Effector memory CD4-positive, alpha-beta T cell (primary cell): ENCODE results near the gene TNK2.
"Not testable (repeated sequence)": the region's sequence is repeated elsewhere in the genome, so short reads cannot be mapped to it uniquely, and the experiment has no call there.

Experiments
- DNase-seq, 3 donors: peaks; one replicate each; pipeline ENCODE4 v3.0.0-alpha.2; 2020
- H3K27ac ChIP-seq: 2 replicates; pipeline ENCODE4 v1.7.0; 2013; ENCODE audit warnings: mild to moderate bottlenecking, low read length, moderate library complexity; ENCODE audit not compliant: insufficient read depth, poor library complexity, severe bottlenecking
- H3K27me3 ChIP-seq: replicated peaks from 2 replicates; pipeline ENCODE4 v1.7.0; 2013; ENCODE audit warnings: mild to moderate bottlenecking, low read length; ENCODE audit not compliant: insufficient read depth, control insufficient read depth, poor library complexity, severe bottlenecking
- H3K36me3 ChIP-seq: 2 replicates; pipeline ENCODE4 v1.7.0; 2013; ENCODE audit warnings: mild to moderate bottlenecking, low read length, moderate library complexity; ENCODE audit not compliant: control insufficient read depth, insufficient read depth
- H3K4me1 ChIP-seq: 2 replicates; pipeline ENCODE4 v1.7.0; 2013; ENCODE audit warnings: low read length, mild to moderate bottlenecking; ENCODE audit not compliant: control insufficient read depth, insufficient read depth, poor library complexity, severe bottlenecking
- H3K4me3 ChIP-seq: 2 replicates; pipeline ENCODE4 v1.7.0; 2013; ENCODE audit warnings: low read length, low read depth, mild to moderate bottlenecking; ENCODE audit not compliant: insufficient read depth, poor library complexity, severe bottlenecking
- H3K9me3 ChIP-seq: 2 replicates; pipeline ENCODE4 v1.7.0; 2013; ENCODE audit warnings: mild to moderate bottlenecking, low read length, moderate library complexity; ENCODE audit not compliant: control insufficient read depth
- total RNA-seq, 3 donors: gene quantifications; one replicate each; lab custom pipeline; 2026; lab: John Stamatoyannopoulos, UW

The TNK2 gene
- total RNA-seq: 159 to 179 (median 171) reads per million in 3 donors

GRCh38 chr3:195907934-195908693, at the start of gene TNK2:
Gene TNK2, minus strand, starts transcription at chr3:195908551. Its CDS starts 19,963 bp downstream, at chr3:195888588.
- H3K9me3 ChIP-seq: no peaks in the 10 kb centered on the region
- peak; percentile 44 to 54 (median 48) for DNase-seq
- H3K4me3 ChIP-seq: peak within 1 kb of the TSS; percentile 51
- no peaks in the 10 kb centered on the region for H3K36me3 ChIP-seq
- peak within 1 kb of the TSS; percentile 97 for H3K27ac ChIP-seq
- H3K27me3 ChIP-seq: no peaks in the 10 kb centered on the region
- peaks cover 25% of the 10 kb centered on the region for H3K4me1 ChIP-seq

- no peak for DNase-seq
- Histone ChIP-seq H3K9me3 (no peaks in the 10 kb centered on the region), H3K27ac (no peak overlapping the region), H3K27me3 (no peaks in the 10 kb centered on the region), H3K4me3 (no peak overlapping the region), H3K4me1 (no peaks in the 10 kb centered on the region), H3K36me3 (no peaks in the 10 kb centered on the region)
These were observed 48.2 kb upstream of the TNK2 start for GRCh38 chr3:195956577-195956976.

GRCh38 chr3:195955416-195955841, 47.1 kb upstream of the TNK2 start:
- H3K27ac ChIP-seq, H3K4me1 ChIP-seq, H3K9me3 ChIP-seq, H3K27me3 ChIP-seq, DNase-seq, H3K36me3 ChIP-seq, H3K4me3 ChIP-seq: not testable (repeated sequence)

GRCh38 chr3:195954752-195955119, 46.4 kb upstream of the TNK2 start:
- H3K36me3 ChIP-seq, H3K27ac ChIP-seq, H3K4me1 ChIP-seq, H3K9me3 ChIP-seq, H3K27me3 ChIP-seq: not testable (repeated sequence)
- DNase-seq: peak in 1 of 3 donors; percentile 21
- H3K4me3 ChIP-seq: peak overlapping the region; percentile 22

GRCh38 chr3:195954052-195954751, 45.9 kb upstream of the TNK2 start:
- DNase-seq: peak; percentile 36 to 52 (median 41)
- not testable (repeated sequence) for H3K9me3 ChIP-seq, H3K36me3 ChIP-seq, H3K4me1 ChIP-seq, H3K27ac ChIP-seq, H3K27me3 ChIP-seq
- H3K4me3 ChIP-seq: peak overlapping the region; percentile 22

- not testable (repeated sequence) for H3K9me3 ChIP-seq, H3K27me3 ChIP-seq, H3K27ac ChIP-seq, H3K4me3 ChIP-seq, H3K36me3 ChIP-seq, H3K4me1 ChIP-seq, DNase-seq
These were observed 44.2 kb upstream of the TNK2 start for GRCh38 chr3:195952590-195952989.

GRCh38 chr3:195951443-195952177, 43.3 kb upstream of the TNK2 start:
- not testable (repeated sequence) for H3K9me3 ChIP-seq, H3K4me3 ChIP-seq, H3K27ac ChIP-seq, H3K36me3 ChIP-seq, H3K4me1 ChIP-seq, DNase-seq, H3K27me3 ChIP-seq

GRCh38 chr3:195950731-195951130, 42.4 kb upstream of the TNK2 start:
- not testable (repeated sequence) for H3K9me3 ChIP-seq, H3K27ac ChIP-seq, DNase-seq, H3K27me3 ChIP-seq, H3K36me3 ChIP-seq, H3K4me3 ChIP-seq, H3K4me1 ChIP-seq

- H3K4me3 ChIP-seq, DNase-seq, H3K27ac ChIP-seq, H3K4me1 ChIP-seq, H3K36me3 ChIP-seq, H3K9me3 ChIP-seq, H3K27me3 ChIP-seq: not testable (repeated sequence)
These were observed 41.8 kb upstream of the TNK2 start for GRCh38 chr3:195950164-195950563.
